IMR-90 (cell line): ENCODE data around the gene RMND5B. TPM values are rescaled to one million over a fixed set of nuclear protein-coding genes. Genes with fewer than 3 reads are reported as not detected.

ENCODE experiments used
- ATAC-seq: fragments of 200-7000 bp; cut with Tn5 transposase; 2 replicates; pipeline ENCODE4 v1.9.1; 2020; ENCODE audit warnings: low read depth, mild to moderate bottlenecking, moderate library complexity
- BruUV-seq: library from RNA; stranded (reverse); fragments of 400-500 nt; replicated peaks from 2 replicates; lab custom pipeline; 2021; lab: Mats Ljungman, UMichigan
- CTCF ChIA-PET: fragments of 300-600 bp; formaldehyde crosslinking; extraction: SDS; loops from one replicate; lab custom pipeline; 2021; ENCODE audit warnings: antibody characterized with exemption; lab: Yijun Ruan, JAX
- POLR2A ChIA-PET: fragments of 300-600 bp; sonication (Branson Sonifier 250); formaldehyde crosslinking; loops from one replicate; lab custom pipeline; 2022; ENCODE audit warnings: antibody characterized with exemption; ENCODE audit not compliant: unreplicated experiment; lab: Charles Lee
- DNase-seq: peaks from one replicate; pipeline ENCODE4 v3.0.0; 2013
- H2AFZ ChIP-seq: replicated peaks from 2 replicates; pipeline ENCODE3; 2013; ENCODE audit warnings: low read length, mild to moderate bottlenecking; ENCODE audit not compliant: poor library complexity
- H2AK5ac ChIP-seq: 2 replicates; pipeline ENCODE4 v1.6.1; 2013; ENCODE audit warnings: low read depth, low read length, inconsistent platforms
- H2AK9ac ChIP-seq: replicated peaks from 2 replicates; pipeline ENCODE3; 2013; ENCODE audit warnings: mild to moderate bottlenecking, low read depth, low read length, moderate library complexity; ENCODE audit not compliant: poor library complexity
- H2BK120ac ChIP-seq: 2 replicates; pipeline ENCODE4 v1.6.1; 2013; ENCODE audit warnings: low read depth, low read length, inconsistent platforms
- H2BK15ac ChIP-seq: 3 replicates; pipeline ENCODE4 v1.6.1; 2013; ENCODE audit warnings: low read depth, low read length, inconsistent platforms
- H2BK20ac ChIP-seq: 2 replicates; pipeline ENCODE4 v1.6.1; 2013; ENCODE audit warnings: low read depth, mild to moderate bottlenecking, inconsistent platforms, low read length, moderate library complexity
- H2BK5ac ChIP-seq: 2 replicates; pipeline ENCODE4 v1.6.1; 2013; ENCODE audit warnings: mild to moderate bottlenecking, low read depth, low read length, inconsistent platforms; ENCODE audit not compliant: poor library complexity, severe bottlenecking
- H3K14ac ChIP-seq: replicated peaks from 2 replicates; pipeline ENCODE4 v1.6.1; 2013; ENCODE audit warnings: low read depth, low read length, inconsistent platforms
- H3K18ac ChIP-seq: 2 replicates; pipeline ENCODE4 v1.6.1; 2013; ENCODE audit warnings: low read depth, low read length, control low read depth
- H3K23ac ChIP-seq: 2 replicates; pipeline ENCODE4 v1.6.1; 2013; ENCODE audit warnings: low read depth, low read length, inconsistent platforms
- H3K27ac ChIP-seq: 2 replicates; pipeline ENCODE4 v1.5.1; 2013; ENCODE audit warnings: mild to moderate bottlenecking, control low read depth, low read length; ENCODE audit not compliant: insufficient read depth
- H3K27me3 ChIP-seq: 2 replicates; pipeline ENCODE4 v1.6.1; 2013; ENCODE audit warnings: low read length; ENCODE audit not compliant: control insufficient read depth, insufficient read depth
- H3K36me3 ChIP-seq: 2 replicates; pipeline ENCODE4 v1.6.1; 2013; ENCODE audit warnings: low read length, mixed read lengths; ENCODE audit not compliant: control insufficient read depth, insufficient read depth
- H3K4ac ChIP-seq: 2 replicates; pipeline ENCODE4 v1.6.1; 2013; ENCODE audit warnings: low read depth, low read length, inconsistent platforms
- H3K4me1 ChIP-seq: 2 replicates; pipeline ENCODE4 v1.6.1; 2013; ENCODE audit warnings: low read length, mixed read lengths; ENCODE audit not compliant: control insufficient read depth, insufficient read depth
- H3K4me2 ChIP-seq: 2 replicates; pipeline ENCODE4 v1.6.1; 2013; ENCODE audit warnings: low read depth, mild to moderate bottlenecking, control low read depth, low read length, moderate library complexity
- H3K4me3 ChIP-seq: 2 replicates; pipeline ENCODE4 v1.5.1; 2013; ENCODE audit warnings: low read depth, mild to moderate bottlenecking, control low read depth, low read length, moderate library complexity; ENCODE audit not compliant: insufficient read depth
- H3K56ac ChIP-seq: 2 replicates; pipeline ENCODE4 v1.6.1; 2013; ENCODE audit warnings: low read length, inconsistent platforms; ENCODE audit not compliant: insufficient read depth; ENCODE audit errors: extremely low read depth
- H3K79me1 ChIP-seq, 2 experiments: 2 replicates each; pipeline ENCODE4 v1.6.1; 2013; ENCODE audit warnings: low read length in 2 of 2, inconsistent platforms in 1 of 2, low read depth in 1 of 2
- H3K9ac ChIP-seq: 2 replicates; pipeline ENCODE4 v1.6.1; 2013; ENCODE audit warnings: low read depth, low read length, control low read depth
- H3K9me1 ChIP-seq: 2 replicates; pipeline ENCODE4 v1.6.1; 2013; ENCODE audit warnings: low read length, inconsistent platforms; ENCODE audit not compliant: insufficient read depth
- H3K9me3 ChIP-seq: 2 replicates; pipeline ENCODE4 v1.6.1; 2013; ENCODE audit warnings: low read length; ENCODE audit not compliant: control insufficient read depth, insufficient read depth
- H4K20me1 ChIP-seq: 2 replicates; pipeline ENCODE4 v1.6.1; 2013; ENCODE audit warnings: low read length, inconsistent platforms; ENCODE audit not compliant: insufficient read depth
- H4K5ac ChIP-seq: 2 replicates; pipeline ENCODE4 v1.6.1; 2013; ENCODE audit warnings: mild to moderate bottlenecking, low read depth, low read length, control low read depth
- H4K8ac ChIP-seq, 2 experiments: 2 replicates each; pipeline ENCODE4 v1.6.1; 2013; ENCODE audit warnings: low read depth in 2 of 2, low read length in 2 of 2, control low read depth in 1 of 2, inconsistent platforms in 1 of 2
- H4K91ac ChIP-seq: 2 replicates; pipeline ENCODE4 v1.6.1; 2013; ENCODE audit warnings: low read depth, low read length, inconsistent platforms; ENCODE audit not compliant: insufficient read depth
- BHLHE40 ChIP-seq: fragments of 150-350 bp; IDR thresholded peaks from 2 replicates; pipeline ENCODE4 v1.6.1; 2016; ENCODE audit warnings: mild to moderate bottlenecking, low read depth, low read length
- CEBPB ChIP-seq: IDR thresholded peaks from 2 replicates; pipeline ENCODE4 v1.6.1; 2012; ENCODE audit warnings: low read depth, low read length, improper control_type of control experiment
- CHD1 ChIP-seq: IDR thresholded peaks from 2 replicates; pipeline ENCODE4 v1.6.1; 2012; ENCODE audit warnings: low read depth, low read length, improper control_type of control experiment
- FOS ChIP-seq: fragments of 150-350 bp; IDR thresholded peaks from 2 replicates; pipeline ENCODE4 v1.6.1; 2016; ENCODE audit warnings: low read depth, low read length
- MAZ ChIP-seq: IDR thresholded peaks from 2 replicates; pipeline ENCODE4 v1.6.1; 2012; ENCODE audit warnings: low read depth, mild to moderate bottlenecking, low read length, improper control_type of control experiment, moderate library complexity, borderline replicate concordance
- MXI1 ChIP-seq: IDR thresholded peaks from 2 replicates; pipeline ENCODE4 v1.6.1; 2012; ENCODE audit warnings: low read depth, mild to moderate bottlenecking, low read length, moderate library complexity, borderline replicate concordance
- NFE2L2 ChIP-seq: fragments of 150-350 bp; IDR thresholded peaks from 2 replicates; pipeline ENCODE4 v1.6.1; 2016; ENCODE audit warnings: low read depth, mild to moderate bottlenecking, low read length
- POLR2A ChIP-seq: IDR thresholded peaks from 2 replicates; pipeline ENCODE4 v1.6.1; 2012; ENCODE audit warnings: mild to moderate bottlenecking, low read depth, low read length
- RAD21 ChIP-seq: IDR thresholded peaks from 2 replicates; pipeline ENCODE4 v1.6.1; 2012; ENCODE audit warnings: low read length, improper control_type of control experiment
- RCOR1 ChIP-seq: IDR thresholded peaks from 2 replicates; pipeline ENCODE4 v1.6.1; 2012; ENCODE audit warnings: mild to moderate bottlenecking, low read length, improper control_type of control experiment; ENCODE audit not compliant: insufficient replicate concordance
- RFX5 ChIP-seq: IDR thresholded peaks from 2 replicates; pipeline ENCODE4 v1.8.0; 2012; ENCODE audit warnings: low read depth, mild to moderate bottlenecking, low read length, moderate library complexity
- SMC3 ChIP-seq: fragments of 150-350 bp; IDR thresholded peaks from 2 replicates; pipeline ENCODE4 v1.6.1; 2016; ENCODE audit warnings: low read depth, mild to moderate bottlenecking, antibody characterized with exemption, low read length, moderate library complexity
- WGBS, 2 experiments: methylation state at CpG; one replicate each; pipeline versions ENCODE4 v1.1.5 to v1.1.7; 2013; ENCODE audit warnings: missing lambda C conversion rate in 2 of 2; ENCODE audit not compliant: insufficient read length in 1 of 2; ENCODE audit errors: extremely low coverage in 2 of 2; 5-methylcytosine and 5-hydroxymethylcytosine counted together
- dilution Hi-C: fragments of 300-500 bp; cut with HindIII; formaldehyde crosslinking; loops from one replicate; pipeline ENCODE4 v1.14.3; 2018; ENCODE audit warnings: low sequenced_read_pairs; ENCODE audit not compliant: unreplicated experiment
- in situ Hi-C: fragments of 300-500 bp; cut with MboI; formaldehyde crosslinking; loops from 3 replicates; pipeline ENCODE4 v1.14.3; 2019; ENCODE audit warnings: low sequenced_read_pairs, inconsistent platforms, mixed read lengths
- intact Hi-C: fragments of 100-400 bp; cut with micrococcal nuclease; formaldehyde crosslinking; loops from 2 replicates; pipeline ENCODE4 v1.10.0; 2022
- polyA plus RNA-seq, 3 experiments: library from polyadenylated mRNA; depleted of rRNA; stranded (reverse); fragments of >200 nt; gene quantifications; 2 replicates each; pipeline ENCODE4 v1.2.3, GENCODE V29; 2012; ENCODE audit warnings: low replicate concordance in 1 of 3
- total RNA-seq: library from RNA; depleted of rRNA; stranded (reverse); fragments of >200 nt; gene quantifications from 2 replicates; pipeline ENCODE4 v1.2.3, GENCODE V29; 2012
- TF ChIP-seq, protein P1 (sequence below): fragments of 150-350 bp; IDR thresholded peaks from 2 replicates; pipeline ENCODE4 v1.6.1; 2017; ENCODE audit warnings: mild to moderate bottlenecking, antibody characterized with exemption, low read length, low read depth
- TF ChIP-seq, protein P2 (sequence below): conservative IDR thresholded peaks from 2 replicates; pipeline ENCODE4 v1.5.1; 2012; ENCODE audit warnings: mild to moderate bottlenecking, low read depth, low read length, improper control_type of control experiment

RMND5B gene
- total and polyA plus RNA-seq, 2 of the 4 experiments (the other 2 are of a cell fraction), result 14.0 to 19.5 TPM

DNA sequence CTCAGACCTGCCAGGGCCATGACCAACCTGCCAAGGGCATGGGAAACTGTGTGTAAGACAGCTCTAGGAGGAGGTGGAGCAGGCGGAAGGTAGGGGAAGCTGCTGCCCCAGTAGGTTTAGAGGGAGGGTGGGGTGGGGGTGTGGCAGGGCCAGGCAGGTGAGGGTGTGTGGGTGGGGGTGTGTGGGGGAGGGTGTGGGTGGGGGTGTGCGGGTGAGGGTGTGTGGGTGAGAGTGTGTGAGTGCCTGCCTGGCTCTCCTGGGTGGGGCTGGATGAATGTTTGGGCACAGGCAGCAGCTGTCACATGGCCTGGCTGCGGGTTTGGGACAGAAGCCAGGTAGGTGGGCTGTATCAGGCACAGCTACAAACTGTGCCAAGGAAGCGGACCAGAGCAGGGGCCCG is 26.3 kb upstream of the RMND5B start:
- no TSS peak for BruUV-seq
- no peak overlapping the region for H3K9ac ChIP-seq
- no peak overlapping the region for H3K4ac ChIP-seq
- no peak overlapping the region for H3K4me3 ChIP-seq
- H2AK5ac ChIP-seq, result no peak overlapping the region
- H2BK120ac ChIP-seq, result no peak overlapping the region
- intact Hi-C loops (no loop called here), dilution Hi-C loops (no loop called here), in situ Hi-C loops (no loop called here)
- H3K9me3 ChIP-seq, result no peaks in the 10 kb centered on the region
- no peak overlapping the region for H3K14ac ChIP-seq
- no peak overlapping the region for H2BK15ac ChIP-seq
- POLR2A ChIA-PET, result no interaction called here
- H3K23ac ChIP-seq, result no peak overlapping the region
- peaks cover 20% of the 10 kb centered on the region for H3K27me3 ChIP-seq
- H2BK20ac ChIP-seq, result no peak overlapping the region
- no peaks in the 10 kb centered on the region for H3K4me1 ChIP-seq
- no peak overlapping the region for H2AFZ ChIP-seq
- H3K27ac ChIP-seq, result no peak overlapping the region
- no peak for TF ChIP-seq RCOR1
- TF ChIP-seq CHD1, result no peak
- TF ChIP-seq, protein P1, sequence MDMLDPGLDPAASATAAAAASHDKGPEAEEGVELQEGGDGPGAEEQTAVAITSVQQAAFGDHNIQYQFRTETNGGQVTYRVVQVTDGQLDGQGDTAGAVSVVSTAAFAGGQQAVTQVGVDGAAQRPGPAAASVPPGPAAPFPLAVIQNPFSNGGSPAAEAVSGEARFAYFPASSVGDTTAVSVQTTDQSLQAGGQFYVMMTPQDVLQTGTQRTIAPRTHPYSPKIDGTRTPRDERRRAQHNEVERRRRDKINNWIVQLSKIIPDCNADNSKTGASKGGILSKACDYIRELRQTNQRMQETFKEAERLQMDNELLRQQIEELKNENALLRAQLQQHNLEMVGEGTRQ, result no peak
- TF ChIP-seq BHLHE40, result no peak
- no peak for TF ChIP-seq SMC3
- TF ChIP-seq RFX5, result no peak
- TF ChIP-seq CEBPB, result no peak
- TF ChIP-seq RAD21, result no peak
- TF ChIP-seq, protein P2, sequence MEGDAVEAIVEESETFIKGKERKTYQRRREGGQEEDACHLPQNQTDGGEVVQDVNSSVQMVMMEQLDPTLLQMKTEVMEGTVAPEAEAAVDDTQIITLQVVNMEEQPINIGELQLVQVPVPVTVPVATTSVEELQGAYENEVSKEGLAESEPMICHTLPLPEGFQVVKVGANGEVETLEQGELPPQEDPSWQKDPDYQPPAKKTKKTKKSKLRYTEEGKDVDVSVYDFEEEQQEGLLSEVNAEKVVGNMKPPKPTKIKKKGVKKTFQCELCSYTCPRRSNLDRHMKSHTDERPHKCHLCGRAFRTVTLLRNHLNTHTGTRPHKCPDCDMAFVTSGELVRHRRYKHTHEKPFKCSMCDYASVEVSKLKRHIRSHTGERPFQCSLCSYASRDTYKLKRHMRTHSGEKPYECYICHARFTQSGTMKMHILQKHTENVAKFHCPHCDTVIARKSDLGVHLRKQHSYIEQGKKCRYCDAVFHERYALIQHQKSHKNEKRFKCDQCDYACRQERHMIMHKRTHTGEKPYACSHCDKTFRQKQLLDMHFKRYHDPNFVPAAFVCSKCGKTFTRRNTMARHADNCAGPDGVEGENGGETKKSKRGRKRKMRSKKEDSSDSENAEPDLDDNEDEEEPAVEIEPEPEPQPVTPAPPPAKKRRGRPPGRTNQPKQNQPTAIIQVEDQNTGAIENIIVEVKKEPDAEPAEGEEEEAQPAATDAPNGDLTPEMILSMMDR, result no peak
- TF ChIP-seq POLR2A, result no peak
- TF ChIP-seq MAZ, result no peak
- TF ChIP-seq FOS, result no peak
- no peak for TF ChIP-seq NFE2L2
- no peak for TF ChIP-seq MXI1
- no peak overlapping the region for H2BK5ac ChIP-seq
- no peaks in the 10 kb centered on the region for H3K9me1 ChIP-seq
- CTCF ChIA-PET, result no interaction called here
- H2AK9ac ChIP-seq, result no peak overlapping the region
- no peak overlapping the region for H3K18ac ChIP-seq
- no peak overlapping the region for H4K91ac ChIP-seq
- WGBS, 2 experiments, result 43% methylated on average over 1 of the region's 5 CpGs; no CpG with 5 or more reads in 1 of the 2 experiments
- H4K8ac ChIP-seq, result no peak overlapping the region
- H4K5ac ChIP-seq, result no peak overlapping the region
- no peak for DNase-seq
- H3K56ac ChIP-seq, result no peak overlapping the region
- H3K36me3 ChIP-seq, result no peaks in the 10 kb centered on the region
- H4K20me1 ChIP-seq, result no peaks in the 10 kb centered on the region
- no peak for ATAC-seq
- no peaks in the 10 kb centered on the region for H3K79me1 ChIP-seq
- no peak overlapping the region for H3K4me2 ChIP-seq
